ENCODE measurements around the gene RHD.
"Not testable (repeated sequence)": the region's sequence is repeated elsewhere in the genome, so short reads cannot be mapped to it uniquely, and the experiment has no call there.

DNA sequence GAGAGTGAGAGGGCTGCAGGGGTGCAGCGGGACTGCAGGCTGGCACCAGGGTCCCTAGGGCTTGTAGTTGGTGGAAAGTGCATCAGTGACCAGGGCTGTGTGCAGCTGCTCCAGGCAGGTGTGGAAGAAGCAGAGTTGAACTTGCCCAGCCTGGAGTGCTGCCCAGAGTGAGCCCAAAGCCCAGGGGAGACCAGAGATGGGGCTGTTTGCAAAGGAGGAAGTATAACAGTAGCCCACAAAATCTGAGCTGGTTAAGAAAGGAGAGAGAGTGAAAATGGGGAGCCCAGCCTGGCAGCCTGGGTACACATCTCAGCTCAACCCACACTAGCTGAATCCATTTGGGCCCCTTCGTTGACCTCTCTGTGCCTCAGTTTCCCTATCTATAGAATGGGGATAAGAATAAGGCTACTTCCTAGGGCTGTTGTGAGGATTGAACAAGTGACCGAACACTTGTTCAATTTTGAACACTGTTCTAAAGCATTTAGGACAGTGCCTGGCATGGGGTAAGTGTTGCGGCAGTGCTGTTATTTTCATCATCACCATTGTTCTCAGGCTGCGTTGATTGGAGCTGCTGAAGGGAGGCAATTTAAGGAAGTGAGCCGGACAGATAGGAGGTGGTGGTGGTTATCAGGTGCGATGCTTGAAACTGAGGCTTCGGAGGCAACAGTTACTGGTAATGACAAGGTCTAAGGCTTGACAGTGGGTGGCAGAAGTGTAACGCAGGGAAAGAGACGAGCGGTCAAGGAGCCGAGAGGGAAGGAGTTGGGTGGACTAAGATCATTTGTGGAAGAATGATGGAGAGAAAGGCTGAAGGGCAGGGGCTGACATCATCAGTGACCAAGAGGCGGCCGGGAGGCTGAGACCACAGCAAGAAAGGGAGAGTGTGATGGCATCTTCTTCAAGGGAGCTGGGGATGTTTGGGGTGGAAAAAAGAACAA lies 22.8 kb downstream of the RHD start:
- TF ChIP-seq, protein P1, sequence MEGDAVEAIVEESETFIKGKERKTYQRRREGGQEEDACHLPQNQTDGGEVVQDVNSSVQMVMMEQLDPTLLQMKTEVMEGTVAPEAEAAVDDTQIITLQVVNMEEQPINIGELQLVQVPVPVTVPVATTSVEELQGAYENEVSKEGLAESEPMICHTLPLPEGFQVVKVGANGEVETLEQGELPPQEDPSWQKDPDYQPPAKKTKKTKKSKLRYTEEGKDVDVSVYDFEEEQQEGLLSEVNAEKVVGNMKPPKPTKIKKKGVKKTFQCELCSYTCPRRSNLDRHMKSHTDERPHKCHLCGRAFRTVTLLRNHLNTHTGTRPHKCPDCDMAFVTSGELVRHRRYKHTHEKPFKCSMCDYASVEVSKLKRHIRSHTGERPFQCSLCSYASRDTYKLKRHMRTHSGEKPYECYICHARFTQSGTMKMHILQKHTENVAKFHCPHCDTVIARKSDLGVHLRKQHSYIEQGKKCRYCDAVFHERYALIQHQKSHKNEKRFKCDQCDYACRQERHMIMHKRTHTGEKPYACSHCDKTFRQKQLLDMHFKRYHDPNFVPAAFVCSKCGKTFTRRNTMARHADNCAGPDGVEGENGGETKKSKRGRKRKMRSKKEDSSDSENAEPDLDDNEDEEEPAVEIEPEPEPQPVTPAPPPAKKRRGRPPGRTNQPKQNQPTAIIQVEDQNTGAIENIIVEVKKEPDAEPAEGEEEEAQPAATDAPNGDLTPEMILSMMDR (IDR thresholded peaks at IDR 0.05): not testable (repeated sequence)
- TF ChIP-seq POLR2A (IDR thresholded peaks at IDR 0.05): not testable (repeated sequence)

Measured in testis (tissue), 2 donors.